HG03439 (cell line): Measurements from ENCODE around the gene SFT2D1.
"Not testable (repeated sequence)": the region's sequence is repeated elsewhere in the genome, so short reads cannot be mapped to it uniquely, and the experiment has no call there.

Experiments
- ATAC-seq: cut with Tn5 transposase; IDR thresholded peaks from one replicate; pipeline ENCODE4 v1.9.1; 2021; ENCODE audit warnings: mild to moderate bottlenecking, moderate library complexity; ENCODE audit not compliant: unreplicated experiment

SFT2D1 gene

DNA sequence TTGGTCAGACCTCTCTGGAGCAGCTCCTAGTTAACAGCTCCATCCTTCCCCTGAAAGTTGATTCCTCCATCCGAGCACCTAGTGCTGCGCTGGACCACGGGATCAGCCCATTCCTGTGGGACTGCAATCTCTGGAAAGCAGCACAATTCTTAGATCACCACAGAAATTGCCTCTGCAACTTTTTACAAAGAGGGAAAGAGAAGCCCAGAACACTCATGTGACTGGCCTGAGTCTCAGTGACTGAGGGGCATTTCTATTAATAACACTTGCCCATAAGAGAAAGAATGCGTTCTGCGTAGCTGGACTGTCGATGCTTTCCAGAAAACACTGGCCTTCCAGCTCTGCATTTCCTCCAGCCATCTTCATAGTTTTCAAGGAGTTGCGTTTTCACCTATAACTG lies 22.1 kb upstream of the SFT2D1 start:
- ATAC-seq: no peak

DNA sequence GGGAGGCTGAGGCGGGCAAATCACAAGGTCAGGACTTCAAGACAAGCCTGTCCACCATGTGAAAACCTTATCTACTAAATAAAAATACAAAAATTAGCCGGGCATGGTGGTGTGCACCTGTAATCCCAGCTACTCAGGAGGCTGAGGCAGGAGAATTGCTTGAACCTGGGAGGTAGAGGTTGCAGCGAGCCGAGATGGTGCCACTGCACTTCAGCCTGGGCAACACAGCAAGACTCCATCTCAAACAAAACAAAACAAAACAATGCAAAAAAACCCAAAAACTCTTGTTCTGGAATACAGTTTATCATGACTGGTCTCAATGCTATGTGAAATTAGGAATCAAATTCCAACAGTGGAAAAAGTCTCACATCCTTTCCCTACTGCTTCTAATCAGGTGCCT lies 20.1 kb upstream of the SFT2D1 start:
- not testable (repeated sequence) for ATAC-seq

DNA sequence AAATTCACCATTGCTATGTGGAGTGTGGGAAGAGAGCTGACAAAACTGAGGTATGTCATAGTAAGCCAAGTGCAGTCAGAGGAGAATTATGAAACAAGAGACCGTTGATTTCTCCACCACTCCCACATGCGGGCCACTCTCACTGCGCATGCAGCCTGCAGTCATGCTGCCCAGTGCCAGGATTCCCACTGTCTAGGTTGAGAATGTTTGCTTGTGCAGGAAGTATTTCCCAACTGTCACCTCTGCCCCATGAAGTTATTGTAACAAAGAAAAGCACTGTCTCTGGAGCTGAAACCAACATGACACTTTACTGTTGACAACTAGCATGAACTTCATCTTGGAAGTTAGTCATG lies 18.7 kb upstream of the SFT2D1 start:
- no peak for ATAC-seq

DNA sequence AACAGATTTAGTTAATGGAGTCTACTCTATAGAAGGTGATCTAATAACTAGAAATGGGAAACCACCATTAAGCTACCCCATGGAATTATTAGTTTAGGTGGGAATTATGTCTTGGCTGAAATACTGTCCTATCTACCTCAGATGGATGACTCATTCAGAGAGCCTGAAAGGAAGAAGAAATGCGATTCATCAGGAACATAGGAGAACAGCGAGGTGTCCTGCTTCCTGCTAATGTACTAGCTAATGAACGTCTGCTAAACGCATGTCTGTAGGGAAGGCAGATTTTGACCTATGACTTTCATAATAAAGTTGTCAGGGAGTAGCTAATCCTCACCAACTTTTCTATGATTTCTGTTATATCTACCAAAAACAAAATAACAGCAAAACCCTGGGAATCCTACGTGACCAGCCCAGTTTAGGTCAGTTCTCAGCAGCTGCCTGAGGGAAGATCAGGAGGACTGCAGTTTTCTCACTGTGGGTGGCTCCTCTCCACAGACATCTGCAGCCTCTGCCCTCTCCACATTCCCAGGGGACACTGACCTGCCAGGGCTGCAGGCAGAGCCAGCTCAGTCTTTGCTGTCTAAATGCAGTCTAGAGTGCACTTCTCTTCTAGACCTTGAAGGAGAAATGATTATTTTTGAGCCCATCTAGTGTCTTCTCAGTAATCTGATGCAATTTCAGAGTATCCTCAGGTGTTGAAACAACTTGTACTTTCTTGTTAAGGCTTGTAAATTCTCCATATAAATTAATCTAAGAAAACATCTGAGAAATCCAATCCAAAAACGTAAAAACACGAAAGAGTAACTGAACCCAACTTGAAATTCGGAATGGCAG lies 18.1 kb upstream of the SFT2D1 start:
- no peak for ATAC-seq

DNA sequence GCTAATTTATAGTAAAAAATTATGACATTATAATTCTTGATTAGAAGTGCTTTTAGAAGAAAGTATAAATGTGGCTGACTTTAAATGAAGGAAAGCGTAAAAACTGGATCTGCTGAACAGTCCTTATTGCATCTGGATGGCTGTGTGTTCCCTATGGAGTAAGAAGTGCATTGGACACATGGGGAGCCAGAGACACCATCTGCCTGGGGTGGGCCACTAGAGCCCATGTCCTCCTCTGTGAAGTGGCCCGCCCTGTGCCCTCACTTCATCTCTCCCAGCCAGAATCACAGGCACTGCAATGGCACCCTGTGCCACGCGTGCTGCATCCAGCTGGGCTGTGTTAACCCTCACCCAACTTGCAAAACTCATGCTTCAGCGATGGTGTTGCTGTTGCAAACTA lies 13.2 kb upstream of the SFT2D1 start:
- ATAC-seq: no peak

DNA sequence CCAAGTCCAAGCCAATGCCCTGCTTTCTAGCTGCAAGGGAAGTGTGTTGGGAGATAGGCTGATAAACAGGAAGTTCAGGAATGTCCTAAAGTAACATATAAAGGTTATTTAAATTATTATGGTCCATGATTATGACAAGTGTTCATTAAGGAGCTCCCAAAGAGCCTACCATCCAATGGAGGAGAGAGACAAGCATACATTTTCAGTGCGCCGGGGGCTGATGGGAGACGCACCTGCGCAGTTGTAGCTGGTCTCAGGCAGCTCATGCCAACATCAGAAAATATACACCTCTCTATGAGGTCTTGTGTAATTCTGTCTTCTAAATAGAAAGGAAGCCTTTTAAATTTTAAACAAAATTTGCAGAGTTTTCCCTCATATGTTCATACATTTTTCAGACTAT lies 12.6 kb upstream of the SFT2D1 start:
- ATAC-seq: no peak

DNA sequence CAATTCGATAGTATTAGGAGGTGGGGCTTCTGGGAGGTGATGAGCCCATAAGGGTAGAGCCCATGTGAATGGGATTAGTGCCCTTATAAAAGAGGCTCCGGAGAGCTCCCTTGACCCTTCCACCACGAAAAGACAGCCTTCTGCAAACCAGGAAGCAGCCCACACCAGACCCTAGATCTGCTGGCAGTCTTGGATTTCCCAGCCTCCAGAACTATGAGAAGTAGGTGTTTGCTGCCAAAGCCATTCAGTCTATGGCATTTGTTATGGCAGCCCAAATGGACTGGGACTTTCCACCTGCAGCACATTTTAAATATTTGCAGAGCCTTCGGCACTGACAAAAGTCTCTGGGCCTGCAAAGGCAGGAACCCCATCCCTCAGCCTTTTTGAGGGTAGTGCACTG lies 11.8 kb upstream of the SFT2D1 start:
- no peak for ATAC-seq

DNA sequence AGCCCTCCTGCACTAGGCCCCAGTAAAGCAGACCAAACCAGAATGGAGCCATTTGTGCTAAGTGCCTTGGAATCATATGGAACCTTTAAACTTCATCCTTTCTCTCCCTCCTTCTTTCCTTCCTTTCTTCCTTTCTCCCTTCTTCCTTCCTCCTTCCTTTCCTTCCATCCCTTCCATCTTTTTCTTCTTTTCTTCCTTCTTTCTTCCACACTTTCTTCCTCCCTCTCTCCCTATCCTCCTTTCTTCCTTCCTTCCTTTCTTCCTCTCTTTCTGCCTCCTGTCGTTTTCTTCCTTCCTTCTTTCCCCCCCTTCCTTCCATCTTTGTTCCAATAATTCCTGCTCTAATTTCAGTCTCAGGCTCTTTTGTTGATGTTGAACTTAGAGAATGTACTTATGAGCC lies 11.2 kb upstream of the SFT2D1 start:
- no peak for ATAC-seq

DNA sequence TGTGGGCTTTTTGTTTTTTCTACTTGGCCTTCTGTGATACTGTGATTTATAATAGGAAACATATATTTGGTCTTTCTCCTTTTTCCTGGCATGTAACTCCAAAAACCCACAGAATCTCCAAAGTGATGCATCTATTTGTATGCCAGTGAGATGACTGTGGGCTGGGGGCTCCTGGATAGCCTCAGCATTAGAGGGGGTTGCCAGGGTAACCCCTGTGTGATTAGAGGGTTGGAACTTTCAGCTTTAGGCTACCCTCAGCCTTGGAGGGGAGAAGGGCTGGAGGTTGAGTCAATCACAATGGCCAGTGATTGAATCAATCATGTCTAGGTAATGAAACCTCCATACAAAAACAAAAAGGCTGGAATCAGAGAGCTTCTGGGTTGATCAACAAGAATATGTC lies 10.6 kb upstream of the SFT2D1 start:
- no peak for ATAC-seq

DNA sequence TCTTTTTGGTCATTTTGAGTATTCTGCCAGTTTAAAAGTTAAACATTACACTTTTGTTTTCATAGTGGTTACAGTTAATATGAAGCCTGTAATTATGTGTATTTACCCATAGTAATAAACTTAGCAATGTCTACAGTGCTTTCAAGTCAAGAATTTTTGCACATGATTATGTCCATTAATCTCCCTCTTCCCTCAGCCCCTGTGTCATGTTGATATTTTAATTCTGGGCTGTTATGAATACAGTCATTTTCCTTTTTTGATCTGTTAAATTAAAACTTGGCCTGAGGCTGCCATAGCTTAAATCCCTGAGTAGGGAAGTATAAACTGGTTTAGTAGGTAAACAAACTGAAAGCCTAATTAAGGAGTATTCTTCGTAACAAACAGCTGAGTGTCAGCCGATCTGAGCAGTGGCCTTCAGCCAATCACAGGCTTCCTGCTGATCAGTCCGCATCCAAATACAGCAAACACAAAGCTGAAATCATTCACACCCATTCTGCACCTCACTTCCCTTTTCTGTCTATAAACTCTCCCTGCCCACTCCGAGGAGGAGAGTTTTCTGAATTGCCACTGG lies 9.5 kb upstream of the SFT2D1 start:
- ATAC-seq: peak; percentile 100

DNA sequence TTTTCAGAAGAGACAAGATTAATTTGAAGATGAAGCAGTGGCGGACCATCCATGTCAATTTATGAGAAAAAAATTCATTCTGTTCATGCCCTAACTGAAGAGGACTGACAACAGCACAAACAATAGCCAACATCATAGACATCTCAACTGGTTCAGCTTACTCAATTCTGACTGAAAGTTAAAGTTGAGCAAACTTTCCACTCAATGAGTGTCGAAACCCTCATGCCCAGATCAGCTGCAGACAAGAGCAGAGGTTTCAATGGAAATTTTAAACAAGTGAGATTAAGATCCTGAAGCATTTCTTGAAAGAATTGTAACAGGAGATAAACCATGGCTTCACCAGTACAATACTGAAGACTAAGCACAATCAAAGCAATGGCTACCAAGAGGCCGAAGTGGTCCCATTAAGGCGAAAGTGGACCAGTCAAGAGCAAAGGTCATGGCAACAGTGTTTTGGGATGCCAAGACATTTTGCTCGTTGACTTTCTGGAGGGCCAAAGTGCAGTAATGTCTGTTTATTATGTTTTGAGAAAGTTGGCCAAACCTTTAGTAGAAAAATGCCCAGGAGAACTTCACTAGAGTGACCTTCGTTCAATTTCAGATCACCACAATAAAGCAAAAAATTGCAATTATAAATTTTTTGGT lies 6.1 kb upstream of the SFT2D1 start:
- ATAC-seq: no peak

DNA sequence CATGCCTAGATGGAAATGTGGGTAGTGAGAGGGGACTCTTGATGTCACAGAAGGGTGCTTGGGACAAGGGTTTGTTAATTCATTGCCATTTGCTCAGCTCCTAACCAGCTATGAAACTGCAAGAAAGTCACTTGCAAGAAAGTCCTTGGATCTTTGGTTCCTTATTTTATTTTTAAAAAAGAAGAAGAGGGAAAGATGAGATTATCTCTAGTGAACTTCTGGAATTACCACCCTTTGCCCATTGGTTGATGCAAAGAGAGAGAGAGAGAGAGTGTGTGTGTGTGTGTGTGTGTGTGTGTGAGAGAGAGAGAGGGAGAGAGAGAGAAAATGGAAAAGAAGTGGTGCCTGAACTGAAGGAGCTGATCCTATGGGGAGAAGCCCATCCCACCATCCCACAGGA lies 4.6 kb upstream of the SFT2D1 start:
- no peak for ATAC-seq

DNA sequence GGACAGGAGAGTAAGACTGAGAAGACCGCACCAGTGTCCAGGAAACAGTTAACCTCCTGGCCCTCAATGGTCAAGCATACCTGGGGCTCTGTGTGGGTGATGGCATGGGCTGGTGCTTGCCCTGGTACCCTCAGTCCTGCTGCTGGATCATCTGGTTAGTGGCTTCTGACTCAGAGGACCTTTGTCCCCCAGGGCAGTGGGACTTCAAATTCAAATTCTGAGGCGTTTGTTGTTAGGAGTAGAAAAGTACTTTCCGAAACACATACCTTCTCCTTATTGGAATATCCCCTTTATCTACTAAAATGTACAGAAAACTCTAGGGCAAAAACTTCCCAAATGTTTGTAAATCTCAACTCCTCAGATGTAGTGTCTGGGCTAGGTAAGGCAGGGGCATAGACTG lies 4.1 kb upstream of the SFT2D1 start:
- no peak for ATAC-seq

DNA sequence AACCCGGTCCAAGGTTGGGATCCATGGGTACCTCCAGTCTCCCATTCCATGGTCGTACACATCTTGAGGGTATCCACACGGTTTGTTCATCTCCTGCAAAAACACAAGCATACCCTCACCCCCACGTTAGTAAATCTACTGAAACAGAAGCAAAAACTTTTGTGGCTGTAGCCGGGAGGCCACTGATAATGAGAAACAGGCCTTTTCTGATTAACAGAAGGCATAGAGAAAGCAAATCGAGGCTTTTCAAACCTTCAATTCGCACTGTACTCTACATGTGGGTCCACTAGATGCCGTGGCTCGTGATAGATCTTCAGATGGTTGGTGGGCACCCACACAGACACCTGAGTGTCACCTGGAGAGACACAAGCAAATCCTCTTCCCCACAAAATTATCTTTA lies 3.3 kb upstream of the SFT2D1 start:
- ATAC-seq: not testable (repeated sequence)

DNA sequence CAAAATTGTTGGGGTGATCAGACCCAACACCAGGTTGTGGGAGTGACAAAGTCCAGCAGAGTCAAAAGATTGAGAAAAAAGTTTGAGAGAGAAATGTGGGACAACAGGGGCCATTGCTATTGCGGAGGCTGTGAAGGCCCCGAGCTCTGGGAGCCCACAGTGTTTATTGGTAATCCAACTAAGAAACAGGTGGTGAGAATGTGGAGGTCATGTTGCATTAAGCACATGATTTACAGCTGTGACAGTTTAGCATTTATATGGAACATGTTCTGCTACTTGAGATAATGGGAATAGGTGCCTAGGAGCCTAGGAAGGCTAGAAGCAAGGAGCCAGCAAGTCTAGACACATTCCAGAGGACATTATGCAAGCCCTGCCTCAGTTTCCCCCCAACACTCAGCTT lies 2.6 kb upstream of the SFT2D1 start:
- not testable (repeated sequence) for ATAC-seq

DNA sequence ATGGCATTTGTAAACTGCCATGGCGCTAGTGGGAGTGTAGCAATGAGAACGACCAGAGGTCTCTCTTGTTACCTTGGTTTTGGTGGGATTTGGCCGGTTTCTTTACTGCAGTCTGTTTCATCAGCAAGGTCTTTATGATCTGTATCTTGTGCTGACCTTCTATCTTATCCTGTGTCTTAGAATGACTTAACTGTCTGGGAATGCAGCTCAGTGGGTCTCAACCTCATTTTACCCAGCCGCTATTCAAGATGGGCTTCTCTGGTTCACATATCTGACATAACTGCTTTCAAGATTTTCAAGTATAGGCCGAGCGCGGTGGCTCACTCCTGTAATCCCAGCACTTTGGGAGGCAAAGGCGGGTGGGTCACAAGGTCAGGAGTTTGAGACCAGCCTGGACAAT lies 1.9 kb upstream of the SFT2D1 start:
- no peak for ATAC-seq

DNA sequence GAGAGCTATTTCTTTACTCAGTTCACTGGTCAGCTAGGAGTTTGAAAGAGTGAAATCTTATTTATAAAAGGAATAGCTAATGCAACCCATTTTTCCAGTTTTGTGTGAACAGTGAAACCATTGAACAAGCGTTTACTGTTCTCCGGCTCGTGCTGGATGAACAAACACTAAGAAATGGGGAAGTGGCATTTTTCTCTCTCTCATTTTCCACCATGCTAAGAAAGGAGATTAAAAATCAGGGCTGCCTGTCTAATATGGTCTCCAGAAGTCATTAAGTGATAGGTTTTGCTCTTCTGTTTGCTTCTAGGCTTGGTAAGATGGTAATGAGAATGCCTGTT lies 774 bp upstream of the SFT2D1 start:
- ATAC-seq: peak; percentile 1

DNA sequence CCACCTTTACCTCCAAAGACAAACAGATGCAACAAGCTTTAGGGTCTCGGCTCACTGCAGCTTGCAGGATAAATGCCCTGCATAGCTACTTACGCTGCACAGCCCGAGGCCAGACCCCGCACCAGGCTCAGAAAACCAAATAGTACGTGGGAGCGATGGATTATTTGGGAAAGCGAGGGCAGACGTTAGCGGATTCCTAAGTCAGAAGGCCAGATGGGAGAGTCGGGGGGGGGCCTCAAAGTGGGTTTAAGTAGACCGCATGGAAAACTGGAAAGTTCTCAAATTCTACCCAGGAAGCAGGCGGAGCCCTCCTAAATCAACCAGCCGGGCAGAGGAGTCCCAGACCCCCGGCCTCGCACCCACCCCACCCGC lies 382 bp downstream of the SFT2D1 start:
- ATAC-seq: no peak

DNA sequence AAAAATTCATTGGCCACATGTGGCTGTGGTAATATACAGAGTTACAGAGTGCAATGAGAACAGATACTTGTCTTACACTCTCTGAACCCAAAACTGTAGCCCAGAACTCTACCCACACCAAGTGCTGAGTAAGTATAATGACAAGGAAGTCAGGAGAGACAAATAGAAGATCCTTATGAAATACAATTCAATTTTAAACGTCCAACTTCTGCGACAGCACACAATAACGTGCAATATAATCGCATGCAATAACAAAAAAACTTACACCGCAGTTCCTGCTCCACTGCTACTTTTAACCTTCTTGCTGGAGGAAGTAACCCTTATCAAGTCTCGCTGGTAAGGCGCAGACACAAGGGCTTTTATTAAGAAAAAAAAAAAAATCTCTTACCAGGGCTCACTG lies 881 bp downstream of the SFT2D1 start:
- no peak for ATAC-seq

DNA sequence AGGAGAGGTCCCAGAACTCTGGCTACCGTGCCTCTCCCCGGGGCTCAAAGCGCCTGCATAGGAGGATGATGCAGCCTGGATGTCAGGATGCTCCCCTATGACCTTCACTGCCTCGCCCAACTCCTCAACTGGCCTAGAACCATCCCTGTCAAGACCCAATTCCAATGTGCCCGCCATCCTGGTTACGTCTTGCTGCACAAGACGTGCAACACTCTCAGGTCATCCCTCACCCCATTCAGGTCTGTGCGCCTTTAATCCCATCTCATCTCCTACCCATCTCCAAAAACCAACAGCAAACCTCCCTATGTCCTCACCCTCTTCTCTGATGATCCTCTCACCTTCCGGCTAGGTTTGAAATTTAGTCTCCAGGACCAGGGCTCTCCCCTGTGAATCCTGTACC lies 3.5 kb downstream of the SFT2D1 start:
- no peak for ATAC-seq

DNA sequence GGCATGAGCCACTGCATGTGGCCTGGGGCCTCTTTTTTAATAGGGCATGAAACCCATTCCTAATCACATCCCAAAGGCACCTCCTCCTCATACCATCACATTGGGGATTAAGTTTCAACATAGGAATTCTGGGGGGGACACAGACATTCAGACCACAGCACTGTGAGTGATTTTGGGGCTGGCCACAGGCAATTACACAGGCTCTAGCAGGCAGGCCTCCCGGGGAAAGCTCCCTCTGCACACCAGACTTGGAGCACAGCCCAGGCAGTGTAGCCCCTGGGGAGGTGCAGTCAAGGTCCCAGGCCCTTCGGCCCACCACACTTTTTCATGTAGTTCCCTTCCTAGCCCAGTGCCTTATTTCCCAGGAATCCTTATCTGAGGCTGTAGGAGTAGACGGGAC lies 5.5 kb downstream of the SFT2D1 start:
- no peak for ATAC-seq
